KOPT-K1 (cell line): ENCODE results near the gene NEUROD4.

Experiments
- H3K27ac ChIP-seq: fragments of 200-600 bp; sonication (generic); 2 replicates; pipeline ENCODE4 v1.5.1; 2016; ENCODE audit warnings: antibody characterized with exemption, mild to moderate bottlenecking, low read depth, low read length; ENCODE audit not compliant: poor library complexity, severe bottlenecking
- H3K36me3 ChIP-seq: fragments of 200-600 bp; sonication (generic); 2 replicates; pipeline ENCODE4 v1.5.1; 2017; ENCODE audit warnings: antibody characterized with exemption, mild to moderate bottlenecking, low read length, moderate library complexity; ENCODE audit not compliant: insufficient read depth
- H3K9me3 ChIP-seq: fragments of 200-600 bp; sonication (generic); 2 replicates; pipeline ENCODE4 v1.5.1; 2017; ENCODE audit warnings: antibody characterized with exemption, low read length, mild to moderate bottlenecking; ENCODE audit not compliant: insufficient read depth, poor library complexity, severe bottlenecking

NEUROD4 gene

GRCh38 chr12:55036326-55037115 is 16.7 kb downstream of the NEUROD4 start:
- no peaks in the 10 kb centered on the region for H3K36me3 ChIP-seq
- H3K27ac ChIP-seq, result no peak overlapping the region
- H3K9me3 ChIP-seq, result no peaks in the 10 kb centered on the region

DNA sequence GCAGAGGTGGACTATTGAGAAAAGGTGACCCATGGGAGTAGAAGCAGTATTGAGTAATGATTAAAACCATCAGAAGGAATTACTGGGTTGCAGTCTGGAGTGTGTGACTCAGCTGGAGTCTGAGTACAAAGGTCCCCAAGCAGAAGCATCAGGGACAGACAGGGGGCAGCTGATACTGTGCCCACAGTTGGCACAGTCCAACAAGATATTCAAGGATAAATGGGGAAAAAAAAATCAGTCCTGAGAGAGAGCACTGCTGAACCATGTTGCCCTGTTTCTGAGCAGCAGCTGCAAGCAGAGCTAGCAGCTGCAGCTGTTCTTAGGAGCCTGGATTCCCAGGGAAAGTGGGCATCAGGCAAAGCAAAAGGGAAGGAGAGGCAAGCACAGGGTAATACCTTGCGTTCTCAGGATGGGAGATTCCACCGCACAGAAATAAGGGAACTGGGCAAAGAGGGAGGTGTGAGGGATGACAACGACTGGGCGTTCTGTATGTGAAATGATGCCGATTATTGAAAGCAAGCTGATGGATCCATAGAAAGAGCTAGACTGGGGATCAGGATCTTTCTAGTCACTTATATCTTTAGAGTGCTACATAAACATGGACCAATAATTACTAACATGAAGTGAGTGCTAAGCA is 17.7 kb downstream of the NEUROD4 start:
- H3K27ac ChIP-seq, result no peak overlapping the region
- H3K36me3 ChIP-seq, result no peaks in the 10 kb centered on the region
- no peaks in the 10 kb centered on the region for H3K9me3 ChIP-seq

DNA sequence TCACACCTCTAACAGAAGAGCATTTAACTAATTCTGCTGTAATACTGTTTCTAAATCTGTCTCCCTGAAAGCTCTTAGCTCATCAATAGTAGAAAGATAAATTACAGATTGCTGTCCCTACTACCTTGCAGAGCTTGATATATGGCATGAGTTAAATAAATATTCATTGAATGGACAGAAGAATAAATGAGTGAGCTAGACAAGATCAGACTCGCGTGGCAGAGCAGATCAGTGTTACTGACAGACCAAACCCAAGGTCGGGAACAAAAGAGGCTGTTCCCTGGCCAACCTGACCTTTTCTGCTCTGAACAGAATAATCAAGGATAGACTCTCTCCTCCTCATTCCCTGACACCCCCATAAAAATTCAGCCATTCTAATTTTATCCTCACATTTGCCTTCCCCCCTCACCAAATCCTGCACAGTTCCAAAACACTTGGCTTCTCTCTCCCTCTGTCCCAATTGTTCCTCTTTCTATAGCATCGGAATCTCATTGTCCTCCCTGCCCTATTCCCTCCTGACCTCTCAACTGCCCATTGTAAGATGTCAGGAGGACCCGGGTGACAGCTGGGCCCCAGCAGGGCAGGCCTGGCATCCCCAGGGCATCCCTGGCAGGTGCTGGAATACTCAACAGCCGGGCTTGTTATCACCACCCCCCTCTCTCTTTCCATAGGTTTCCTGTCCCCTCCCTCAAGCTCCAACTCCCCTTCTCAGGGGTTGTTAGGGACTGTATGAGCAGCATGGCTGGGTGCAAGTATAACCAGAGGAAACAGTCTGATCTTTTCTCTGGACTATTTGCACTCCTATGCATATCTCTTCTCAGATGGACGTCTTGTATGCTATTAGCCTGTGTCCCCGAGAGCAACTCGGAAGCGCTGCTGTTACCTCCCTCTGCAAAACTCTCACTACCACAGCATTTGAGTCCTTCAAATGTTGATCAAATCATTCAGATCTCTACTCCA is 19.9 kb downstream of the NEUROD4 start:
- Histone ChIP-seq H3K9me3 (no peaks in the 10 kb centered on the region), H3K36me3 (no peaks in the 10 kb centered on the region), H3K27ac (no peak overlapping the region)

DNA sequence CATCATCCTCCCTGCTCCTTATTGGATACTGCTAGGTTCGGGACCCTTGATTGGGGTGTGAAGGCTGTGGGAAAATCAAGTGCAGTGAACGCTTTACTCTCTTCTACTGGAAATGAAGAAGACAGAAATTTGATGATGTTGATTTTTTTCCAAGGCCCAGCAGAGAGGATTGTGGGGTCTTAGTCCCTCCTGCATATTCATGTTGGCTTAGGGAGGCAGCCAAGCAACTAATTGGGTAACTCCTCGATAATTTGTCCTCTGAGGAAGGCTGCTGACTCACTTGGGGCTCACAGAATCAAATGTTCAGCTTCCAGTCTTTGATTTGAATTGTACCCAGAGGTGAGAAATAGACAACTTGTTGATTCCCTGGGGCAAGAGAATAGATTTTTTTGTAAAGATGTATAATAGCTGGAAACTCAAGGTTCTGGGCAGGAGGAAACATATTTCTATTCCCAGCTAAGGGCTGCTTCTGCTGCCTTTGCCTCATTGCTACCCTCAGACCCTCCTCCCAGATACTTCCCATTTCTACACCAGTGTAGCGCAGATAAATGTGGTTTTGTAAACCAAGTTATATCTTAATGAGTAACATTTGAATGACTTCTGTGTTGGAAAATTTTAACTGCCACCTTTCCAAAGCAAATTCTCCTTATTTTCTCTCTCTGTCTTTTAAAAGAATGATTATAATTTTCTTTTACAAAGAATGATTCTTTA is 21.7 kb downstream of the NEUROD4 start:
- H3K9me3 ChIP-seq, result no peaks in the 10 kb centered on the region
- H3K36me3 ChIP-seq, result no peaks in the 10 kb centered on the region
- H3K27ac ChIP-seq, result no peak overlapping the region

GRCh38 chr12:55043542-55043941 is 23.8 kb downstream of the NEUROD4 start:
- H3K27ac ChIP-seq, result no peak overlapping the region
- no peaks in the 10 kb centered on the region for H3K9me3 ChIP-seq
- H3K36me3 ChIP-seq, result no peaks in the 10 kb centered on the region

- Histone ChIP-seq H3K27ac (no peak overlapping the region), H3K9me3 (no peaks in the 10 kb centered on the region), H3K36me3 (no peaks in the 10 kb centered on the region)
Measured at GRCh38 chr12:55044135-55044534, 24.4 kb downstream of the NEUROD4 start.

- Histone ChIP-seq H3K36me3 (no peaks in the 10 kb centered on the region), H3K9me3 (no peaks in the 10 kb centered on the region), H3K27ac (no peak overlapping the region)
Measured at GRCh38 chr12:55049676-55050075, 29.9 kb downstream of the NEUROD4 start.

DNA sequence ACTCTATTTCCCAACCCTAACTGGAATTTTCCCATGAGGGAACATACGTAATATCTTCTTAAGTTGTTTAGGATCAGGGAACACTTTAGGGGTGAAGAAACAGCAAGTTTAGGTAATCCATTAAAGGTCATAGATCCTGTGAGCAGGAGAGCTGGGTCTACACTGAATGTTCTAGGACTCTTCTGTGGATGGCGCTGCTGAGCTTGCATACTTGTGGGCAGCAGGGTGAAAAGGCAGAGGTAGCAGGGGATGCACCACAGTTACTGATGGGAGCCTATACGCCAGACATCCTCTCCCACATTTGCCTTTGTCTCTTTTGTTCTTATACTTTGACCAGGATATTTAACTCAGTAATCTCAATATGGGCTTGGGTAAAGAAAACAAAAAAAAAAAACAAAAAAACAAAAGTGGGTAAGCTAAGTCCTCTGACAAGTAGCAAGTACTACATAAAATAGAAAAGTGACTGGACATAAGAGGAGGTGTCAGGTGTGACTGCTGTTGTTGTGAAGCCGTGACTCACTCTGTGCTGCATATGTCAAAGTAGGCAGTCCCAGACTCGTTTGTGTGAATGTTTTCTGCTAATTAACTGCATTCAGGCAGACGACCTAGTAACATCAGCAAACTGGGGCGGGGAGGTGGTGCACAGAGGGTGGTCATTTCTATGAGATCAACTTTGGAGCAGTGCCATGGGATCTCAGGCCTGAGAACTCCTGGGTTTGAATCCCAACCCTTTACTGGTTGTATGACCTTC is 31.6 kb downstream of the NEUROD4 start:
- Histone ChIP-seq H3K9me3 (no peaks in the 10 kb centered on the region), H3K27ac (no peak overlapping the region), H3K36me3 (no peaks in the 10 kb centered on the region)

GRCh38 chr12:55057481-55057880 is 37.7 kb downstream of the NEUROD4 start:
- H3K36me3 ChIP-seq, result no peaks in the 10 kb centered on the region
- H3K9me3 ChIP-seq, result no peaks in the 10 kb centered on the region
- no peak overlapping the region for H3K27ac ChIP-seq

GRCh38 chr12:55058082-55058481 is 38.3 kb downstream of the NEUROD4 start:
- Histone ChIP-seq H3K27ac (no peak overlapping the region), H3K36me3 (no peaks in the 10 kb centered on the region), H3K9me3 (no peaks in the 10 kb centered on the region)

- H3K9me3 ChIP-seq, result no peaks in the 10 kb centered on the region
- H3K27ac ChIP-seq, result no peak overlapping the region
- no peaks in the 10 kb centered on the region for H3K36me3 ChIP-seq
Measured at GRCh38 chr12:55058776-55059175, 39.0 kb downstream of the NEUROD4 start.

GRCh38 chr12:55060470-55060869 is 40.7 kb downstream of the NEUROD4 start:
- no peaks in the 10 kb centered on the region for H3K9me3 ChIP-seq
- H3K27ac ChIP-seq, result no peak overlapping the region
- no peaks in the 10 kb centered on the region for H3K36me3 ChIP-seq

DNA sequence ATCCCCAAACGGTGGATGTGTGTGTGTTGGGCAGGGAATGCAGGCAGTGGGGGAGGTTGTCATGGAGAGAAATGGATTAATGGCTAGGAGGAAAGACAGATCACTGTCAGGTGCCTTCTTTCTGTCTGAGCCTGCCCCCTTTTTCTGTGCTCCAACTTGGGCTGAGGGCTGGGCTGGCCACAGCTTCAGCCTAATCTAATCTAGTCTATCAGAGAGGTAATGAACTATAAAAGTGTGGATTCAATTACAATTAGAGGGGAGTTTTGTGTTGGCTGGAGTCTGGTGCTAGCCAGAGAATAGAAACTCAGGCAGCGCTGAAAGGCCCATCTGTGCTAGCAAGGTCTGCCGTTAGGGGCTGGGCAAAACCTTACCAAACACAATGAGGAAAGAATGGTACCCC is 41.2 kb downstream of the NEUROD4 start:
- Histone ChIP-seq H3K27ac (no peak overlapping the region), H3K9me3 (no peaks in the 10 kb centered on the region), H3K36me3 (no peaks in the 10 kb centered on the region)

GRCh38 chr12:55063291-55063690 is 43.5 kb downstream of the NEUROD4 start:
- H3K36me3 ChIP-seq, result no peaks in the 10 kb centered on the region
- H3K9me3 ChIP-seq, result no peaks in the 10 kb centered on the region
- no peak overlapping the region for H3K27ac ChIP-seq
